Measurements from ENCODE around the gene RHBDF2.
"Not testable (repeated sequence)": the region's sequence is repeated elsewhere in the genome, so short reads cannot be mapped to it uniquely, and the experiment has no call there.

RHBDF2 gene

DNA sequence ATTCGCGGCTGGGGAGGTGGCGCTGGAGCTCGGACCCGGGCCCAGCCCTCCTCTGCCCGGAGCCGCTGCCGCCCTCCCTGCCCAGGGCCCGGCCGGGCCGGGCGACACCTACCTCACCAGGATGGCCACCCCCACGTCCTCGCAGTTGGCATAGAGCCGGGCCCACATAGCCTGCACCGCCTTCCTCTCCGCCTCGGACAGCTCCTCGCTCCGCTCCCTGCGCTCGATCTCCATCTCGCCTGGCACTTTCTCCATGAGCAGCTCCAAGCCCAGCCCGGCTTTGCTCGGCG lies 36.0 kb upstream of the RHBDF2 start:
- Histone ChIP-seq H3K27ac (no peak overlapping the region), H3K4me3 (ENCODE audit: low read depth in 1 of 2, low read length in 1 of 2) (no peak overlapping the region), H3K4me1 (ENCODE audit: control insufficient read depth in 1 of 2, insufficient read depth in 1 of 2, low read depth in 1 of 2, low read length in 1 of 2) (peaks cover 11 to 14% of the 10 kb centered on the region in 2 experiments), H3K27me3 (peaks cover 75% of the 10 kb centered on the region), H3K36me3 (no peaks in the 10 kb centered on the region), H3K9me3 (no peaks in the 10 kb centered on the region)
- TF ChIP-seq, protein P1, sequence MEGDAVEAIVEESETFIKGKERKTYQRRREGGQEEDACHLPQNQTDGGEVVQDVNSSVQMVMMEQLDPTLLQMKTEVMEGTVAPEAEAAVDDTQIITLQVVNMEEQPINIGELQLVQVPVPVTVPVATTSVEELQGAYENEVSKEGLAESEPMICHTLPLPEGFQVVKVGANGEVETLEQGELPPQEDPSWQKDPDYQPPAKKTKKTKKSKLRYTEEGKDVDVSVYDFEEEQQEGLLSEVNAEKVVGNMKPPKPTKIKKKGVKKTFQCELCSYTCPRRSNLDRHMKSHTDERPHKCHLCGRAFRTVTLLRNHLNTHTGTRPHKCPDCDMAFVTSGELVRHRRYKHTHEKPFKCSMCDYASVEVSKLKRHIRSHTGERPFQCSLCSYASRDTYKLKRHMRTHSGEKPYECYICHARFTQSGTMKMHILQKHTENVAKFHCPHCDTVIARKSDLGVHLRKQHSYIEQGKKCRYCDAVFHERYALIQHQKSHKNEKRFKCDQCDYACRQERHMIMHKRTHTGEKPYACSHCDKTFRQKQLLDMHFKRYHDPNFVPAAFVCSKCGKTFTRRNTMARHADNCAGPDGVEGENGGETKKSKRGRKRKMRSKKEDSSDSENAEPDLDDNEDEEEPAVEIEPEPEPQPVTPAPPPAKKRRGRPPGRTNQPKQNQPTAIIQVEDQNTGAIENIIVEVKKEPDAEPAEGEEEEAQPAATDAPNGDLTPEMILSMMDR (IDR thresholded peaks at IDR 0.05), result no peak

DNA sequence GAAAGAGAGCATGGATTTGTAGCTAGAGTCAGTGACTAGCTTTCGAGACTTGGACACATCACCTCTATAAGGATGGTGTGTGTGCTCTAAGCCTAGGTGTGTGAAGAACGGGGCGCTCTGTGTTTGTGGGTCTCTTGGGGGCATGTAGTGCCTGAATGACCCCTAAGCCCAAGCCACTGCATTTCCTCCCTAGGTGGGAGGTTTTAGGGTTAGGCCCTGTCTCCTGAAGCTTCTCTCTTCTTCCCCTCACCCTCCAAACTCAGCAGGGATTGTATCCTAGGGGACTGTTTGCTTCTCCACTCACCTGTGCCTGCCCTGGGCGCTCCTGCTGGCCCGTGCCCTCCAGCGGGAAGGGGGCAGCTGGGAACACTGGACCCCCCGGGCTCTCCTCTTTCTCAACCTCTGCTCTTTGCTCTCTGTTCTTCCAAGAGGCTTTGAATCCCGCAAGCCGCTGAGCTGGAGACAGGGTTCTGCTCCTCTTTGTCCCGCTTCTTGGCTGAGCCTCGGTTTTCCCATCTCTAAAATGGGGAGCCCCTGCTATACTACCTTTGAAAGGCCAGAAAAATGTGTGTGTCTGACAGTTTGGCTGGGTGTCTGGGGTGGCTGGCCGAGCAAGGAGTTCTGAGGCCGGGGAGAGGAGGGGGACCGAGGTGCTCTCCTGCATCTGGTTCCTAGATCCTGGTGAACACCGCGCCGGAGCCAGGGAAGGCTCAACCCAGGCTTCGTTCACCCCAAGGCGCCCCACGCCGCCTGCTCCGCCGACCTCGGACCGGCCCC lies 35.5 kb upstream of the RHBDF2 start:
- Histone ChIP-seq H3K4me3 (ENCODE audit: low read depth in 1 of 2, low read length in 1 of 2) (no peak overlapping the region), H3K27me3 (peaks cover 73% of the 10 kb centered on the region), H3K9me3 (no peaks in the 10 kb centered on the region), H3K36me3 (no peaks in the 10 kb centered on the region), H3K27ac (no peak overlapping the region), H3K4me1 (ENCODE audit: control insufficient read depth in 1 of 2, insufficient read depth in 1 of 2, low read depth in 1 of 2, low read length in 1 of 2) (peaks cover 11 to 14% of the 10 kb centered on the region in 2 experiments)
- TF ChIP-seq, protein P1 (IDR thresholded peaks at IDR 0.05), result no peak

DNA sequence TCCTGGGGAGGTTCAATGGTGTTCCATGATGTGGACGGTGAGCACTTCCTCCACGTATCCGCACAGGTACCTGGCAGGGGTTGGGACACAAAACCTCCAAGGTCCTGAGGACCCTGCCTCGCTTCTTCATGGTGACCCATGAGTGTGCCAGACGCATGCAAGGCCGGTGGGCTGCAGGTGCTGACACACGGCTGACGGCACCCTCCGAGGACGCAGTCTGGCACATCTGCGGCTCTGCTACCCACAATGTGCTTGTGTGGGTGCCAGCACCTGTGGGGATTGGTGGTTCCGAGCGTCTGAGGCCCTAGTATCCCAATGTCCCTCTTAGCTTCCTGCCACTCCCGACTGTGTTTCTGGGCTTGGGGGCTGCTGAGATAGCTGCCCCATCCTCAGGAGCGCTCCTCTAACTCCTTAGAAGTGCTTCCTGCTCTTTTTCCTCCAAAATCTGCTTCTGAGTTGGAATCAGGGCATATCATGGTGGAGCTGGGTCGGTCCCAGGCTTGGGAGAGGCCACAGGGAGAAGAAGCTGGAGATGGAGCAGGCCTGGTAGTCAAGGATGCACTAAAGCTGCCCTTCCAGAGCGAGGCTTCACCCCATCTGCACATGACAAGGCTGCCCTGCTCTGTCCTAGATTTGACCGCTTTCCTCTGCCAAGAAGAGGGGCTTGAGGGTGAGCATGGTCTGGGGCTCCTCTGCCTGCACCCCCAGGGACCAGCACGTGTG lies 34.7 kb upstream of the RHBDF2 start:
- Histone ChIP-seq H3K27ac (no peak overlapping the region), H3K4me1 (ENCODE audit: control insufficient read depth in 1 of 2, insufficient read depth in 1 of 2, low read depth in 1 of 2, low read length in 1 of 2) (peaks cover 10 to 14% of the 10 kb centered on the region in 2 experiments), H3K4me3 (ENCODE audit: low read depth in 1 of 2, low read length in 1 of 2) (no peak overlapping the region), H3K36me3 (no peaks in the 10 kb centered on the region), H3K27me3 (peaks cover 68% of the 10 kb centered on the region), H3K9me3 (no peaks in the 10 kb centered on the region)
- TF ChIP-seq, protein P1 (IDR thresholded peaks at IDR 0.05), result no peak

DNA sequence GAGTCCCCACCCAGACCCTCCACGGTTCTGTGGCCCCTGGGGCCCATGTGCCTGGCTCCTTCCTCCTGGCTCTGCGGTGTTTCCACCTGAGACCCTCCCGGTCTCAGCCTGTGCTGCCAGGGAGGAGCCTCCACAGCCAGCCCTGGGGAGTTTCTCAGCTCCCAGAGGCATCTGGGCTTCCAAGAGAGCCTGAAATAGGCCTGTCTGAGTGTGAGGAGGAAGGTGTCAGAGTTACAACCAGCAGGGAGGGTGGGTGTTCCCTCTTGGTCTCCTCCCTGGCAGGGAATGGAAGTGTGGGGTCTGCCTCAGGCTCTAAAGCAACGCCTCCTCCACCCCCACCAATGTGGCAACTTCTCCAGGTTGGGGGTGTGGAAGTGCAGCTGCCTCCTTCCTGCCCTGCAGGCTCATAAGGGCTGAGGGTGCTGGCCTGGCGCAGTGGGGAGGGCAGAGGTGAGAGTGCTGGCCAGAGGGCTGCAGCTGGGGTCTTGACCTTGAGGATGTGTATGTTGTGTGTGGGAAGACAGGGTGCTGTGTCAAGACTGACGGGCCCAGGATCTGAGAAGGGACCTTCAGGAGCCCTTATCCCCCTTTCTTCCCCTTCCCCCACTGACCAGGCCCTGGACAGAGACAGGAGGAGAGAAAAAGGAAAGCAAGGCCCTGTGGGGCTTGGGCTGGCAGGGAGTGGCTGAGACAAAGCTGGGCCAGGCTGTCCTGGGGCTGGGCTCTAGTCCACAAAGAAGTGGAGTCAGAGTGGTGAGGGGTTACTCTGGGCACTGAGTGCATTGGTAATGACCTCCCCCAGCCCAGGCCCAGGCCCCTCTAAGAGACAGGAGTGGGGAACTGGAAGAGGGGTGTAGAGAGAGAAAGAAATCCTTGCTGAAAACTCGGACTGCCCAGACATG lies 33.9 kb upstream of the RHBDF2 start:
- peaks cover 62% of the 10 kb centered on the region for H3K27me3 ChIP-seq
- H3K4me1 ChIP-seq (ENCODE audit: control insufficient read depth in 1 of 2, insufficient read depth in 1 of 2, low read depth in 1 of 2, low read length in 1 of 2), result peaks cover 4 to 10% of the 10 kb centered on the region in 2 experiments
- no peak overlapping the region for H3K27ac ChIP-seq
- H3K9me3 ChIP-seq, result no peaks in the 10 kb centered on the region
- H3K4me3 ChIP-seq (ENCODE audit: low read depth in 1 of 2, low read length in 1 of 2), result no peak overlapping the region
- no peaks in the 10 kb centered on the region for H3K36me3 ChIP-seq
- TF ChIP-seq, protein P1 (IDR thresholded peaks at IDR 0.05), result no peak

DNA sequence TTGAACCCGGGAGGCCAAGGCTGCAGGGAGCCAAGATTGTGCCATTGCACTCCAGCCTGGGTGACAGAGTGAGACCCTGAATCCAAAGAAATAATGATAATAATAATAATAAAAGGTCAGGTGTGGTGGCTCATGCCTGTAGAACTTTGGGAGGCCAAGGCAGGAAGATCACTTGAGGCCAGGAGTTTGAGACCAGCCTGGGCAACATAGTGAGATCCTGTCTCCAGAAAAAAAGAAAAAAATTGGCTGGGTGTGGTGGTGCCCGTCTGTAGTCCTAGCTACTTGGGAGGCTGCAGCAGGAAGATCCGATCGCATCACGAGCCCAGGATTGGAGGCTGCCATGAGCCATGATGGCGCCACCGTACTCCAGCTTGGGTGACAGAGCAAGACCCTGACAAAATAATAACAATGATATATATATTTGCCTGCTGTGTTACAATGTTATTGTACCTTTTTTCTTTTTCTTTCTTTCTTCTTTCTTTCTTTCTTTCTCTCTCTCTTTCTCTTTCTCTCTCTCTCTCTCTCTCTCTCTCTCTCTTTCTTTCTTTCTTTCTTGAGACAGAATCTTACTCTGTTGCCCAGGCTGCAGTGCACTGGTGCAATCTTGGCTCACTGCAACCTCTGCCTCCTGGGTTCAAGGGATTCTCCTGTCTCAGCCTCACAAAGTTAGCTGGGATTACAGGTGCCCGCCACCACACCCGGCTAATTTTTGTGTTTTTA lies 32.6 kb upstream of the RHBDF2 start:
- not testable (repeated sequence) for H3K4me1 ChIP-seq (ENCODE audit: control insufficient read depth in 1 of 2, insufficient read depth in 1 of 2, low read depth in 1 of 2, low read length in 1 of 2); H3K9me3 ChIP-seq; H3K27ac ChIP-seq; H3K36me3 ChIP-seq; H3K4me3 ChIP-seq (ENCODE audit: low read depth in 1 of 2, low read length in 1 of 2)
- H3K27me3 ChIP-seq, result peaks cover 62% of the 10 kb centered on the region
